Parathyroid adenoma (tissue), 2 donors: ENCODE data around the gene PHGDH.

Experiments
- H2AFZ ChIP-seq: fragments of 300-600 bp; sonication (generic); one replicate; pipeline ENCODE4 v1.7.0; 2017; ENCODE audit warnings: antibody characterized with exemption, mild to moderate bottlenecking
- H3K27ac ChIP-seq: fragments of 300-600 bp; sonication (generic); one replicate; pipeline ENCODE4 v1.7.0; 2017
- H3K27me3 ChIP-seq: fragments of 300-600 bp; sonication (generic); one replicate; pipeline ENCODE4 v1.7.0; 2017; ENCODE audit warnings: low read length; ENCODE audit not compliant: control insufficient read depth, insufficient read depth
- H3K36me3 ChIP-seq: fragments of 300-600 bp; sonication (generic); one replicate; pipeline ENCODE4 v1.7.0; 2017; ENCODE audit warnings: low read length; ENCODE audit not compliant: control insufficient read depth, insufficient read depth
- H3K4me1 ChIP-seq: fragments of 300-600 bp; sonication (generic); one replicate; pipeline ENCODE4 v1.7.0; 2017; ENCODE audit warnings: control low read depth
- H3K4me2 ChIP-seq: fragments of 300-600 bp; sonication (generic); one replicate; pipeline ENCODE4 v1.7.0; 2017; ENCODE audit warnings: low read length
- H3K4me3 ChIP-seq: fragments of 300-600 bp; sonication (generic); one replicate; pipeline ENCODE4 v1.7.0; 2017; ENCODE audit warnings: low read depth, low read length
- H3K79me2 ChIP-seq: fragments of 300-600 bp; sonication (generic); one replicate; pipeline ENCODE4 v1.7.0; 2017; ENCODE audit warnings: control low read depth
- H3K9ac ChIP-seq: fragments of 300-600 bp; sonication (generic); one replicate; pipeline ENCODE4 v1.7.0; 2017; ENCODE audit warnings: mild to moderate bottlenecking
- H3K9me3 ChIP-seq: fragments of 300-600 bp; sonication (generic); one replicate; pipeline ENCODE4 v1.7.0; 2017; ENCODE audit warnings: low read length; ENCODE audit not compliant: control insufficient read depth
- TF ChIP-seq, protein P1 (sequence below): fragments of 300-600 bp; sonication (generic); IDR thresholded peaks from one replicate; pipeline ENCODE4 v1.7.0; 2017; ENCODE audit warnings: antibody characterized with exemption, mild to moderate bottlenecking
- donor health status: primary hyperparathyroidism.

PHGDH gene

DNA sequence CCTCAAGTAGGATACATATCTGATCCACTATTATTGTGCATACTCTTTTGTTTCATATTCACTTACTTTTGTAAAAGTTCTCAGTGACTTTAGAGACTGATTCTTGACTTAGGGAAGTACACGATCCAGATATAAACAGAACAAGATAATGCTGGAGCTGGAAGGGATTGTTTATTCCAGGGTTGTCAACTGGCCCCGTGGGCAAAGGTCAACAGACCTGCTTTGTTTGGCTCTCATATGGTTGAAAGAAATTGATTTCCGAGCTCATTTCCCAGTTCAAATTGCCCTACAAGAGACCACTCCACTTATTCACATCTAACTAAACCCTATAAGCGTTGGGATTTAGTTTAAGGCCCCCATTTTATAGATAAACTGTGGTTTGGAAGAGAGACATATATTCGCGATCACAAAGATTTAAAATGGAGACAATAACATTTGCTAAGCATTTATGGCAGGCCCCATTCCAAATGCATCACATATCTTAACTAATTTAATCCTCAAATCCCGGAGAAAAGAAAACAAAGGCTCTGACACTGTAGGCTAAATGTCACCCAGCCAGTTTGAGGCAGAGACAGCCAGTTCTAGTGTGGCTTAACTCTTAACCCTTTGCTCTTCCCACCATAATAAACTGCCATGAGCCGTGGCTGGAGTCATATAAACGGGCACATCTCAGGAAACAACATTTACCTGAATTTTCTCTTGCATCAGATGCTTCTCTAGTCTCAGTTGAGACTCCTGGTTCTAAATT is 78.9 kb downstream of the PHGDH start:
- no peaks in the 10 kb centered on the region for H3K27me3 ChIP-seq
- TF ChIP-seq, protein P1, sequence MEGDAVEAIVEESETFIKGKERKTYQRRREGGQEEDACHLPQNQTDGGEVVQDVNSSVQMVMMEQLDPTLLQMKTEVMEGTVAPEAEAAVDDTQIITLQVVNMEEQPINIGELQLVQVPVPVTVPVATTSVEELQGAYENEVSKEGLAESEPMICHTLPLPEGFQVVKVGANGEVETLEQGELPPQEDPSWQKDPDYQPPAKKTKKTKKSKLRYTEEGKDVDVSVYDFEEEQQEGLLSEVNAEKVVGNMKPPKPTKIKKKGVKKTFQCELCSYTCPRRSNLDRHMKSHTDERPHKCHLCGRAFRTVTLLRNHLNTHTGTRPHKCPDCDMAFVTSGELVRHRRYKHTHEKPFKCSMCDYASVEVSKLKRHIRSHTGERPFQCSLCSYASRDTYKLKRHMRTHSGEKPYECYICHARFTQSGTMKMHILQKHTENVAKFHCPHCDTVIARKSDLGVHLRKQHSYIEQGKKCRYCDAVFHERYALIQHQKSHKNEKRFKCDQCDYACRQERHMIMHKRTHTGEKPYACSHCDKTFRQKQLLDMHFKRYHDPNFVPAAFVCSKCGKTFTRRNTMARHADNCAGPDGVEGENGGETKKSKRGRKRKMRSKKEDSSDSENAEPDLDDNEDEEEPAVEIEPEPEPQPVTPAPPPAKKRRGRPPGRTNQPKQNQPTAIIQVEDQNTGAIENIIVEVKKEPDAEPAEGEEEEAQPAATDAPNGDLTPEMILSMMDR: no peak
- H3K36me3 ChIP-seq: no peaks in the 10 kb centered on the region
- no peak overlapping the region for H3K27ac ChIP-seq
- H2AFZ ChIP-seq: no peak overlapping the region
- no peak overlapping the region for H3K9ac ChIP-seq
- no peak overlapping the region for H3K4me2 ChIP-seq
- H3K4me1 ChIP-seq: peaks cover 3% of the 10 kb centered on the region
- no peaks in the 10 kb centered on the region for H3K79me2 ChIP-seq
- no peak overlapping the region for H3K4me3 ChIP-seq
- H3K9me3 ChIP-seq: no peaks in the 10 kb centered on the region

DNA sequence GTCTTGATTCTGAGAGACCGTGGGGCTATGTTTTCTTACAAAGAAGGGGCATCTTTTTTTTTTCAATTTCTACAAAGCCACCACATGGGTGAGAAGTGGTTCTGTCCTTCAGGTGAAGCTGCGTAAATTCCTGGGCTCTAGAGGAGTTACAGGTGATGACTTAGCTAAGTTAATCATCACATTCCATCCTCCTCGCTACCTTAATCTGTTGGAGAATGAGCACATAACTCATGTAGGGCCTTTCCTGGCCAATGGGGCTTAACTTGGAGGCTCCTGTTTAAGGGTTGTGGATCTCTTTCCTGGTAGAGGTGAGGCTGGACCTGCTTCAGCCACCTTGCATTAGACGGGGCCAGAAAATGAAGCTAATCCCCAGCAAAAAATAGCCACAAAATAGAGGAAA is 79.6 kb downstream of the PHGDH start:
- Histone ChIP-seq H3K27me3 (no peaks in the 10 kb centered on the region), H3K4me2 (no peak overlapping the region), H3K79me2 (no peaks in the 10 kb centered on the region), H3K4me3 (no peak overlapping the region), H3K27ac (no peak overlapping the region), H3K9me3 (no peaks in the 10 kb centered on the region), H3K9ac (no peak overlapping the region), H2AFZ (no peak overlapping the region), H3K36me3 (no peaks in the 10 kb centered on the region), H3K4me1 (peaks cover 3% of the 10 kb centered on the region)
- TF ChIP-seq, protein P1: no peak
